Activated B cell treated with CpG ODN at 0.5 μM for 24 hours (primary cell): ENCODE data around the gene AJUBA. TPM values are rescaled to one million over a fixed set of nuclear protein-coding genes. Genes with fewer than 3 reads are reported as not detected.

Experiments used
- ATAC-seq: fragments of 200-7000 bp; cut with Tn5 transposase; one replicate; pipeline ENCODE4 v1.10.0; 2021; ENCODE audit warnings: low read depth, mild to moderate bottlenecking, moderate library complexity
- CTCF ChIA-PET: fragments of 350-600 bp; sonication (Branson Sonifier 250); formaldehyde crosslinking; loops from one replicate; lab custom pipeline; 2021; ENCODE audit warnings: antibody characterized with exemption; lab: Charles Lee
- POLR2A ChIA-PET: fragments of 350-600 bp; sonication (Branson Sonifier 250); formaldehyde crosslinking; loops from one replicate; lab custom pipeline; 2021; ENCODE audit warnings: antibody characterized with exemption; lab: Charles Lee
- DNase-seq: peaks from one replicate; pipeline ENCODE4 v3.0.0; 2022
- H3K27ac Mint-ChIP-seq: one replicate; pipeline ENCODE4 v1.8.0; 2020; ENCODE audit warnings: mixed read lengths
- H3K27me3 Mint-ChIP-seq: one replicate; pipeline ENCODE4 v1.8.0; 2021; ENCODE audit warnings: mixed read lengths
- H3K36me3 Mint-ChIP-seq: one replicate; pipeline ENCODE4 v1.8.0; 2021; ENCODE audit warnings: low read depth, mixed read lengths
- H3K4me1 Mint-ChIP-seq: one replicate; pipeline ENCODE4 v1.8.0; 2021; ENCODE audit warnings: mixed read lengths
- H3K4me3 Mint-ChIP-seq: one replicate; pipeline ENCODE4 v1.8.0; 2020; ENCODE audit warnings: mild to moderate bottlenecking, mixed read lengths
- H3K9me3 Mint-ChIP-seq: one replicate; pipeline ENCODE4 v1.8.0; 2020; ENCODE audit warnings: mixed read lengths
- intact Hi-C: fragments of 100-400 bp; cut with micrococcal nuclease; formaldehyde crosslinking; loops from one replicate; pipeline ENCODE4 v1.15.1; 2024
- total RNA-seq: library from RNA; stranded (reverse); gene quantifications from 2 replicates; pipeline ENCODE4 v1.2.3, GENCODE V29; 2022
- TF ChIP-seq, protein P1 (sequence below): fragments of 200-600 bp; IDR thresholded peaks from one replicate; pipeline ENCODE4 v1.8.0; 2022; ENCODE audit warnings: antibody characterized with exemption, mild to moderate bottlenecking

AJUBA gene
- total RNA-seq, 1 donor from 2014 or later: 0.67 TPM

DNA sequence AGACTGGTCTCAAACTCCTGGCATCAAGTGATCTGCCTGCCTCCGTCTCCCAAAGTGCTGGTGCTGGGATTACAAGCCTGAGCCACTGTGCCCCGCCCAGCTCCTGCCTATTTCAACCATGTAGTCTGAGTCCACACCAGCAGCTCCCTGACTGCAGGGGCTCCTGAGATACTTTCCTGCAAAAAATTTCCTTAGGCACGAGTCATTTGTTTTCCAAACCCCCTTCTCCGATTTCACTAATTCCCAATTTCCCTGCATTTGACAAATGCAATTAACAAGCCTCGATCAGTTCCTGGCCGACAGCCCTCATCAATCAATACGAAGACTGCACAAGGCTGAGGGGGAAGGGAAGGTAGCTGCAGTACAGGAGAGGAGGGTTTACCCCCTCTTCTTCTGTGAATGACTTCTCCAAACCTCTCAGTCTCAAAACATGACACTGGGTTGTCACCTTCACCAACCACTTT is 42.3 kb upstream of the AJUBA start:
- TF ChIP-seq, protein P1, sequence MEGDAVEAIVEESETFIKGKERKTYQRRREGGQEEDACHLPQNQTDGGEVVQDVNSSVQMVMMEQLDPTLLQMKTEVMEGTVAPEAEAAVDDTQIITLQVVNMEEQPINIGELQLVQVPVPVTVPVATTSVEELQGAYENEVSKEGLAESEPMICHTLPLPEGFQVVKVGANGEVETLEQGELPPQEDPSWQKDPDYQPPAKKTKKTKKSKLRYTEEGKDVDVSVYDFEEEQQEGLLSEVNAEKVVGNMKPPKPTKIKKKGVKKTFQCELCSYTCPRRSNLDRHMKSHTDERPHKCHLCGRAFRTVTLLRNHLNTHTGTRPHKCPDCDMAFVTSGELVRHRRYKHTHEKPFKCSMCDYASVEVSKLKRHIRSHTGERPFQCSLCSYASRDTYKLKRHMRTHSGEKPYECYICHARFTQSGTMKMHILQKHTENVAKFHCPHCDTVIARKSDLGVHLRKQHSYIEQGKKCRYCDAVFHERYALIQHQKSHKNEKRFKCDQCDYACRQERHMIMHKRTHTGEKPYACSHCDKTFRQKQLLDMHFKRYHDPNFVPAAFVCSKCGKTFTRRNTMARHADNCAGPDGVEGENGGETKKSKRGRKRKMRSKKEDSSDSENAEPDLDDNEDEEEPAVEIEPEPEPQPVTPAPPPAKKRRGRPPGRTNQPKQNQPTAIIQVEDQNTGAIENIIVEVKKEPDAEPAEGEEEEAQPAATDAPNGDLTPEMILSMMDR: no peak
- no peak overlapping the region for H3K27ac Mint-ChIP-seq
- peaks cover 59% of the 10 kb centered on the region for H3K36me3 Mint-ChIP-seq
- ChIA-PET POLR2A (interaction anchor here (0.7 to 1.2 kb wide), 3 partner anchors 10 to 105 kb away, joined by 5 to 7 read pairs (median 7); partner anchors contain the start of gene PSMB5), CTCF (interaction anchor here (0.9 kb wide), 1 partner anchor 24 kb away, joined by 3 read pairs; no protein-coding TSS in a partner anchor)
- DNase-seq: no peak
- no peak for ATAC-seq
- H3K4me1 Mint-ChIP-seq: peaks cover 9% of the 10 kb centered on the region
- H3K9me3 Mint-ChIP-seq: no peaks in the 10 kb centered on the region
- no peaks in the 10 kb centered on the region for H3K27me3 Mint-ChIP-seq
- H3K4me3 Mint-ChIP-seq: no peak overlapping the region
- intact Hi-C loops: loop anchor here (5.0 kb wide), 1 partner anchor 33 kb away; the partner anchor contains the start of gene CDH24

DNA sequence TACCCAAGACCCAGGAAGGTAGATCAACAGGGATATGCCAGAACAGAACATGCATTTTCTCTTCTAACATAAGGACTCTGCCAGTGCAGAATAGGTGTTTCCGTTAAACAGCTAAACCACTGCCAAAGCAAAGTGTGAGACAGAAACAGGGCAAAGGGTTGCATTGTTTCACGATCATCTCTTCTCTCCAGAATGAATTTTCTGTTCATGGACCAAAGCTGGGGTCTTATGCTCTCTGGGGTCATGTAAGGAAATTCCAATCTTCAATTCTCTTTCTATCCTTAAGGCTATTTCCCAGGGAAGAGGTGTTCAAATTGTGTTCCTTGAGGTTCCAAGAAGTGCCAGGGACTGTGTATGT is 41.4 kb upstream of the AJUBA start:
- Mint-ChIP-seq H3K4me3 (no peak overlapping the region), H3K36me3 (peaks cover 51% of the 10 kb centered on the region), H3K27me3 (no peaks in the 10 kb centered on the region), H3K9me3 (no peaks in the 10 kb centered on the region), H3K4me1 (peaks cover 2% of the 10 kb centered on the region), H3K27ac (no peak overlapping the region)
- intact Hi-C loops: loop anchor here (5.0 kb wide), 1 partner anchor 34 kb away; the partner anchor contains the start of gene CDH24
- CTCF ChIA-PET: interaction anchor here (0.7 to 1.4 kb wide), 2 partner anchors 11 to 17 kb away, joined by 3 read pairs; partner anchors contain the start of gene PSMB5
- ATAC-seq (no peak), DNase-seq (no peak)
- TF ChIP-seq, protein P1: no peak
- POLR2A ChIA-PET: interaction anchor here (0.6 to 1.2 kb wide), 3 partner anchors 11 to 23 kb away, joined by 4 to 7 read pairs (median 5); partner anchors contain the start of gene PSMB5

DNA sequence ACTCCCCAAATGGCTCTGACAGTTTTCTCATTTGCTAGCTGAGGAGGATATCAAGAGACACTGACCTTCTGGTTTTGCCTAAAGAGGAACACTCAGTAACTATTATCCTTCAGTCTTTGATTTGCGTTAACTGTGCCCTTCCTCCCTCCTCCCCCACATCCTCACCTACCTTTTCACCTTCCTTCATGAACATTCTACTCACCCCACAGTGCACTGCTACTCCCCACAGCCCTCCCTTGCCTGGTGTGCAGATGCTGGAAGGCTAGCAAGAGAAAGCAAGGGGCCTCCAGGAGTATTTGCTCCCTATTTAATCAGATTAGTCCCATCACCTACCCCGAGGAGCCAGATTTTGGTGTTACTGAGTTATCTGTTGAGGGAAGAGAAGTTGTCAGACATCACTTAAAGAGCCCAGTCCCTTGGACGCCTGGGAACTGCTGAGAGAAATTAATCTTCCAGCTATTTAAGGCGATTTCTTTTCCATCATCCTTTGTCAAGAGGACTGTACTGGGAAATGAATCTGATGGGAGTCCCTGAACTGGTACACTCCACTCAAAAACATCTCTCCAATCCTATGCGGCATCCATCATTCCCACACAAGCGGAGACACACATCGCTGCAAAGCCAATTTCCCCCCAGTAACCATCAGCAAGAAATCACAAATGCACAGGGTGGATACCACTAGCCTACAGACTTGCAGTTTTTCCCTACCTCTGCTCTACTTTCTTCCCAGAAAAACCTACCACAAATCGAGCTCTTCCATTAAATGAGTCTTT is 40.9 kb upstream of the AJUBA start:
- Mint-ChIP-seq H3K9me3 (no peaks in the 10 kb centered on the region), H3K36me3 (peaks cover 48% of the 10 kb centered on the region), H3K27me3 (no peaks in the 10 kb centered on the region), H3K27ac (no peak overlapping the region), H3K4me3 (no peak overlapping the region), H3K4me1 (no peaks in the 10 kb centered on the region)
- ChIA-PET CTCF (interaction anchor here (0.7 to 1.4 kb wide), 3 partner anchors 12 to 35 kb away, joined by 3 read pairs; partner anchors contain the start of gene PSMB5), POLR2A (interaction anchor here (1.1 to 1.3 kb wide), 3 partner anchors 11 to 35 kb away, joined by 3 to 7 read pairs (median 5); partner anchors contain the start of genes CDH24 and PSMB5)
- intact Hi-C loops: loop anchor here (5.0 kb wide), 1 partner anchor 34 kb away; the partner anchor contains the start of gene CDH24
- ATAC-seq (no peak), DNase-seq (no peak)
- TF ChIP-seq, protein P1: no peak

DNA sequence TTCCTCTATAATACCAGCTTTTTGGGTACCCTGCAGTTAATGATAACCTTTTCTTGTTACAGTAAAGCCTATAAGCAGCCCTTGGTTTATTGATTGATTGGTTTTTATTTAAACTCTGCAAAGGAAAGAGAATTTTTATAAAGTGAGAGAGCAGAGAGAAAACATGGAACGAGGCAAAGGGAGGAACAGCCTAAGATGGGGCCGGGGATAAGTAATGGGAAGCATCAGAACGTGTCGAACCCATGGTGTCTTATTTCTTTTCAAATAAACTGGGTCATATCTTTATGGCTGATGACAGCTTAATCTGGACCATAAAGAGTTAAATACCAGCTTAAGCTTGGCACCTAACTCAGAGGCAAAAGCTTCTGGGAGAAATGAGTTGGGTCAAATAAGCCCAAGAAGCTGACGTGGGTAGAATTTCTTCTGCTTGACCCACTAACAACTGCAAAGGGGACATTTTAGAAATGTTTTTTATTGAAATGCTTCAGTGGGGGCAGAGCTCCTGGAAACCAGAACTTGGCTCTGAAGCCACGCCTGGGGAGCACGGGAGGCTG is 39.6 kb upstream of the AJUBA start:
- DNase-seq (no peak), ATAC-seq (no peak)
- intact Hi-C loops: loop anchor here (5.0 kb wide), 1 partner anchor 35 kb away; the partner anchor contains the start of gene CDH24
- TF ChIP-seq, protein P1: no peak
- POLR2A ChIA-PET: interaction anchor here (0.9 to 1.7 kb wide), 3 partner anchors 15 to 36 kb away, joined by 3 to 6 read pairs (median 3); partner anchors contain the start of gene CDH24
- Mint-ChIP-seq H3K27ac (no peak overlapping the region), H3K27me3 (no peaks in the 10 kb centered on the region), H3K4me1 (no peaks in the 10 kb centered on the region), H3K4me3 (no peak overlapping the region), H3K36me3 (peaks cover 40% of the 10 kb centered on the region), H3K9me3 (no peaks in the 10 kb centered on the region)
- CTCF ChIA-PET: interaction anchor here (0.8 to 1.1 kb wide), 3 partner anchors 15 to 47 kb away, joined by 3 to 4 read pairs (median 3); no protein-coding TSS in a partner anchor
